Subcutaneous abdominal adipose tissue (tissue), 5 donors: Measurements from ENCODE around the gene KREMEN1.

ENCODE experiments used
- H3K27ac ChIP-seq: one replicate; pipeline ENCODE4 v1.7.0; 2013; ENCODE audit warnings: low read depth, mild to moderate bottlenecking, inconsistent platforms, low read length, moderate library complexity
- H3K27me3 ChIP-seq, 5 donors: one replicate each; pipeline ENCODE4 v1.7.0; 2013; ENCODE audit warnings: low read length in 5 of 5, inconsistent platforms in 1 of 5; ENCODE audit not compliant: control insufficient read depth in 5 of 5, insufficient read depth in 4 of 5
- H3K36me3 ChIP-seq, 5 donors: one replicate each; pipeline ENCODE4 v1.7.0; 2013; ENCODE audit warnings: low read length in 5 of 5; ENCODE audit not compliant: control insufficient read depth in 5 of 5, insufficient read depth in 5 of 5
- H3K4me1 ChIP-seq, 5 donors: one replicate each; pipeline ENCODE4 v1.7.0; 2013; ENCODE audit warnings: low read length in 5 of 5, mild to moderate bottlenecking in 3 of 5, moderate library complexity in 1 of 5; ENCODE audit not compliant: control insufficient read depth in 5 of 5, insufficient read depth in 5 of 5
- H3K4me3 ChIP-seq, 5 donors: one replicate each; pipeline ENCODE4 v1.7.0; 2013; ENCODE audit warnings: low read length in 5 of 5, low read depth in 1 of 5
- H3K9ac ChIP-seq, 5 donors: one replicate each; pipeline ENCODE4 v1.7.0; 2013; ENCODE audit warnings: low read length in 5 of 5, mild to moderate bottlenecking in 4 of 5, moderate library complexity in 3 of 5
- H3K9me3 ChIP-seq, 5 donors: one replicate each; pipeline ENCODE4 v1.7.0; 2013; ENCODE audit warnings: low read length in 5 of 5; ENCODE audit not compliant: control insufficient read depth in 5 of 5
- donor health status: healthy.
- donor health status: healthy.
- donor health status: healthy.
- donor health status: healthy.
- donor health status: healthy.

Gene KREMEN1

GRCh38 chr22:29103121-29103520, 30.3 kb downstream of the KREMEN1 start:
- no peaks in the 10 kb centered on the region for H3K27me3 ChIP-seq
- no peak overlapping the region for H3K27ac ChIP-seq
- no peaks in the 10 kb centered on the region for H3K9me3 ChIP-seq
- H3K4me3 ChIP-seq = no peak overlapping the region
- peaks cover 2 to 11% (median 2%) of the 10 kb centered on the region in 5 donors for H3K36me3 ChIP-seq
- H3K4me1 ChIP-seq = no peaks in the 10 kb centered on the region
- H3K9ac ChIP-seq = no peak overlapping the region

DNA sequence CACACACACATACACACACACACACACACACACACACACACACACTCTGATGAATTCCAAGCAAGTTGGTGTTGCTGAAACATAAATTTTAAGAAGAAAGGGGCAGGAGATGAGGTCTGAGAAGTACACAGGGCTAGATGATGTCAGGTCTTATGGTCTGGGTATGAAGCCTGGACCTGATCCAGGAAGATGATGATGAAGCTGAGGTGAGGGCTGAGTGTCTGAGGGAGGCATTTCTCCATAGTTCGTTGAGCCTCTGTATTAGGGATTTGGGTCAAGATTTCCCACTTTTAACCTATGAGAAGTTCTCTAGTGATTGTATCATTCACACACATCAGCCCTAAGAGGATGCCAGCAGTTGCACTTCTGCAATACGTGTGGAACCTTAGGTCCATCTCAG, 32.6 kb downstream of the KREMEN1 start:
- H3K36me3 ChIP-seq = peaks cover 0 to 3% (median 0%) of the 10 kb centered on the region in 5 donors
- no peak overlapping the region for H3K4me3 ChIP-seq
- H3K27me3 ChIP-seq = no peaks in the 10 kb centered on the region
- H3K27ac ChIP-seq = no peak overlapping the region
- no peak overlapping the region for H3K9ac ChIP-seq
- H3K4me1 ChIP-seq = peaks cover 0 to 9% (median 5%) of the 10 kb centered on the region in 5 donors
- no peaks in the 10 kb centered on the region for H3K9me3 ChIP-seq

GRCh38 chr22:29106839-29107238, 34.0 kb downstream of the KREMEN1 start:
- H3K27me3 ChIP-seq = no peaks in the 10 kb centered on the region
- H3K4me1 ChIP-seq = peaks cover 0 to 9% (median 5%) of the 10 kb centered on the region in 5 donors
- no peak overlapping the region for H3K9ac ChIP-seq
- no peak overlapping the region for H3K4me3 ChIP-seq
- H3K9me3 ChIP-seq = no peaks in the 10 kb centered on the region
- H3K36me3 ChIP-seq = no peaks in the 10 kb centered on the region
- H3K27ac ChIP-seq = no peak overlapping the region

GRCh38 chr22:29108137-29108536, 35.3 kb downstream of the KREMEN1 start:
- Histone ChIP-seq H3K27ac (no peak overlapping the region), H3K4me1 (peaks cover 0 to 9% (median 5%) of the 10 kb centered on the region in 5 donors), H3K4me3 (no peak overlapping the region), H3K9me3 (no peaks in the 10 kb centered on the region), H3K27me3 (no peaks in the 10 kb centered on the region), H3K9ac (no peak overlapping the region), H3K36me3 (no peaks in the 10 kb centered on the region)

DNA sequence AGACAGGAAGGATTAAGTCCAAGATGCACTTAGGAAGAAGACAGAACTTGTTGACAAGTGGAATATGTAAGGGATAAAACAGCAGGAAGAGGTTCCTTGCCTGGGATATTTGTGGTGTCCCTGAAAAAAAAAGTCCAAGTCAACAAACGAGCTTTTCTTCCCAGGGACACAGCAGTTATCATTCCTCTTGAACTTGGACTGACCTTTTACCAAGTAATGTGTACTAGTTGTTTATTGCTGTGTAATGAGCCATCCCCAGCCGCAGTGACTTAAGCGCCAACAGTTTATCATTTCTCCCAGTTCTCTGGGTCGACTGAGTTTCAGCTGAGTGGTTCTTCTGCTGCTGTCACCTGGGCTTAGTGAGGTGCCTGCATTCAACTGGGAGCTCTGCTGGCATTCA, 37.0 kb downstream of the KREMEN1 start:
- Histone ChIP-seq H3K36me3 (peaks cover 0 to 2% (median 0%) of the 10 kb centered on the region in 5 donors), H3K4me1 (peaks cover 0 to 9% (median 5%) of the 10 kb centered on the region in 5 donors), H3K27ac (no peak overlapping the region), H3K27me3 (no peaks in the 10 kb centered on the region), H3K4me3 (no peak overlapping the region), H3K9me3 (no peaks in the 10 kb centered on the region), H3K9ac (no peak overlapping the region)

GRCh38 chr22:29110946-29111345, 38.1 kb downstream of the KREMEN1 start:
- Histone ChIP-seq H3K9me3 (no peaks in the 10 kb centered on the region), H3K27ac (no peak overlapping the region), H3K4me3 (no peak overlapping the region), H3K27me3 (no peaks in the 10 kb centered on the region), H3K9ac (no peak overlapping the region), H3K4me1 (peaks cover 0 to 9% (median 5%) of the 10 kb centered on the region in 5 donors), H3K36me3 (peaks cover 0 to 2% (median 0%) of the 10 kb centered on the region in 5 donors)

- no peaks in the 10 kb centered on the region for H3K27me3 ChIP-seq
- H3K27ac ChIP-seq = no peak overlapping the region
- H3K36me3 ChIP-seq = peaks cover 0 to 2% (median 0%) of the 10 kb centered on the region in 5 donors
- no peaks in the 10 kb centered on the region for H3K9me3 ChIP-seq
- no peak overlapping the region for H3K4me3 ChIP-seq
- peaks cover 0 to 9% (median 5%) of the 10 kb centered on the region in 5 donors for H3K4me1 ChIP-seq
- no peak overlapping the region for H3K9ac ChIP-seq
These were observed 39.3 kb downstream of the KREMEN1 start for GRCh38 chr22:29112121-29112520.

- no peaks in the 10 kb centered on the region for H3K27me3 ChIP-seq
- no peak overlapping the region for H3K4me3 ChIP-seq
- peaks cover 0 to 9% (median 5%) of the 10 kb centered on the region in 5 donors for H3K4me1 ChIP-seq
- no peak overlapping the region for H3K27ac ChIP-seq
- peaks cover 0 to under 1% (median 0%) of the 10 kb centered on the region in 5 donors for H3K9me3 ChIP-seq
- H3K36me3 ChIP-seq = peaks cover 0 to 2% (median 0%) of the 10 kb centered on the region in 5 donors
- no peak overlapping the region for H3K9ac ChIP-seq
These were observed 39.8 kb downstream of the KREMEN1 start for GRCh38 chr22:29112681-29113080.

- Histone ChIP-seq H3K4me3 (no peak overlapping the region), H3K4me1 (peaks cover 0 to 9% (median 5%) of the 10 kb centered on the region in 5 donors), H3K9me3 (peaks cover 0 to 5% (median 0%) of the 10 kb centered on the region in 5 donors), H3K36me3 (peaks cover 0 to 2% (median 0%) of the 10 kb centered on the region in 5 donors), H3K27ac (no peak overlapping the region), H3K9ac (no peak overlapping the region), H3K27me3 (no peaks in the 10 kb centered on the region)
These were observed 40.5 kb downstream of the KREMEN1 start for GRCh38 chr22:29113319-29113718.

DNA sequence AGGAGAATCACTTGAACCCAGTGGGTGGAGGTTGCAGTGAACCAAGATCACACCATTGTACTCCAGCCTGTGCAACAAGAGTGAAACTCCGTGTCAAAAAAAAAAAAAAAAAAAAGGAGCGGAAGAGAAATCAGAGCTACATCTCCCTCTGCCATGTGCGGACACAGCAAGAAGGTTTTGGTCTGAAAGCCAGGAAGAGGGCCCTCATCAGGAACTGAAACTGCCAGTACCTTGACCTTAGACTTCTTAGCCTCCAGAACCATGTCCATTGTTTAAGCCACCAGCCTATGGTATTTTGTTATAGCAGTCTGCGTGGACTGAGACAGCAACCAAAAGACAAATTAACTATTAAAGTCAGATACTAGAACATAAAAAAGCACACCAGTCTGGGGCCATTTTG, 41.6 kb downstream of the KREMEN1 start:
- Histone ChIP-seq H3K27ac (no peak overlapping the region), H3K9ac (no peak overlapping the region), H3K9me3 (peaks cover 0 to 5% (median 0%) of the 10 kb centered on the region in 5 donors), H3K27me3 (no peaks in the 10 kb centered on the region), H3K36me3 (peaks cover 0 to 2% (median 0%) of the 10 kb centered on the region in 5 donors), H3K4me3 (no peak overlapping the region), H3K4me1 (peaks cover 0 to 7% (median 5%) of the 10 kb centered on the region in 5 donors)
